Esophagus squamous epithelium (tissue), 4 donors: Measurements from ENCODE around the gene NPSR1.

Source experiments
- CTCF ChIP-seq, 6 experiments: fragments of 450-650 bp in 4 of 6; fragments of 200-600 bp in 2 of 6; sonication (generic) in 2 of 6; IDR thresholded peaks; one replicate each; pipeline ENCODE4 v1.5.1; 2016 to 2019; ENCODE audit warnings: antibody characterized with exemption in 6 of 6, mild to moderate bottlenecking in 4 of 6, moderate library complexity in 4 of 6
- POLR2A ChIP-seq, 4 donors: fragments of 450-650 bp; IDR thresholded peaks; one replicate each; pipeline ENCODE4 v1.6.1; 2017; ENCODE audit warnings: antibody characterized with exemption in 4 of 4, mild to moderate bottlenecking in 4 of 4, moderate library complexity in 3 of 4

- TF ChIP-seq POLR2A (IDR thresholded peaks at IDR 0.05) (no peak), CTCF (IDR thresholded peaks at IDR 0.05) (no peak)
Observed at GRCh38 chr7:34720289-34720688, 62.3 kb downstream of the NPSR1 start.
